ENCODE results near the gene SDC3. TPM values are rescaled to one million over a fixed set of nuclear protein-coding genes. Genes with fewer than 3 reads are reported as not detected.

SDC3 gene
- total and polyA plus RNA-seq, 10 of the 15 experiments (the other 5 are each of a cell fraction or from before 2014, with no cell fraction given), result under 0.01 to 0.46 (median 0.07) TPM; not detected in 2

DNA sequence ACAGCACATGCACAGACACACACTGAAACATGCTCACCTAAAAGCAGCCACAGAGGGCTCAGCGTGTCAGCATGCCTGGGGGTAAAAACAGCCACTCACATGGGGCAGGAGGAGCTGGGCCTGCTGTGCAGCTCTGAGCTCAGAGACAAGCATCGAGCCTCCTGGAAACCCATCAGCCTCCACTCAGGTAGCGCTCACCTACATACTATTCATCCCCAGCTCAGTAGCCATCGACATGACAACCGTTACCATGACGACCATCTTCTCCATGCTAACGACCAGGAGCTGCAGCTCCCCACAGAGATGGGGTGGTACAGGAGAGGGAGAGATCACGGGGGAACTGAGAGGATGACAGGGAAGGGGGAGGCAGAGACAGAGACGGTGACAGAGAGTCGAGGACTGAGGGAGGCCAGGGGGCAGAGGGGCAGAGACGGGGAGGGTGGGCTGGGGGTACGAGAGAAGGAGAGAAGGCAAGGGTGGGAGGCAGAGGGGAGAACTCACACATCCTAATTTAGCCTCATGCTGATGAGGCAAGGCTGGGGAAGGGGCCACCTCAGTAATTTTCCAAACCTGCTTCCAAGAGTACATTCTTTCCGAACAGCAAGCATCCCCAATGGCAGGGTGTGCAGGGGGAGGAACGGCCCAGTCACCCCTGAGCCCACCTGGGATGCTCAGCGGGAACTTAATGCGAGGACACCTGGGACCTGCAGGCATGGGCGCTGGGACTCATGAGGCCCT is 28.4 kb downstream of the SDC3 start:
- H3K4me3 ChIP-seq, result no peak overlapping the region
- SMC1A ChIA-PET (ENCODE audit: uncharacterized antibody, unreplicated experiment), result interaction anchor here (0.7 to 1.0 kb wide), 2 partner anchors 24 to 76 kb away, joined by 3 to 4 read pairs; no protein-coding TSS in a partner anchor
- H3K79me2 ChIP-seq (ENCODE audit: control insufficient read depth, insufficient read depth, low read length), result no peaks in the 10 kb centered on the region
- CTCF ChIA-PET, result interaction anchor here (0.5 to 0.9 kb wide), 3 partner anchors 31 to 100 kb away, joined by 3 to 4 read pairs (median 4); no protein-coding TSS in a partner anchor
- H4K20me1 ChIP-seq (ENCODE audit: control insufficient read depth, insufficient read depth), result no peaks in the 10 kb centered on the region
- FAIRE-seq (no peak), ATAC-seq (no peak), DNase-seq (ENCODE audit: low read depth, low spot score) (no peak)
- no peaks in the 10 kb centered on the region for H3K36me3 ChIP-seq (ENCODE audit: control insufficient read depth in 2 of 2, insufficient read depth in 2 of 2, low read length in 1 of 2)
- 26% methylated on average over 13 of the region's 17 CpGs for WGBS (ENCODE audit: insufficient coverage, insufficient replicate concordance, low lambda C conversion rate, missing lambda C conversion rate)
- intact Hi-C loops (cut with micrococcal nuclease; ENCODE audit: unreplicated experiment), result no loop called here
- H3K4me1 ChIP-seq (ENCODE audit: control insufficient read depth, insufficient read depth, low read length), result no peaks in the 10 kb centered on the region; the same call in 1 of the 2 replicates
- H3K27ac ChIP-seq (ENCODE audit: control insufficient read depth, insufficient read depth), result no peak overlapping the region
- RAD21 ChIA-PET (ENCODE audit: unreplicated experiment), result no interaction called here
- H3K27me3 ChIP-seq (replicated peaks in 1 of 2; ENCODE audit: control insufficient read depth in 2 of 2, insufficient read depth in 2 of 2, low read length in 1 of 2), result peaks cover 0 to 10% of the 10 kb centered on the region in 2 experiments; a peak in 3 of 4 replicates
- POLR2A ChIA-PET, result no interaction called here
- TF ChIP-seq NFYA (IDR thresholded peaks at IDR 0.05; ENCODE audit: borderline replicate concordance, low read depth, low read length) (no peak), BMI1 (IDR thresholded peaks at IDR 0.05; ENCODE audit: borderline replicate concordance) (peak; percentile 74), EGR1 (IDR thresholded peaks at IDR 0.05; ENCODE audit: borderline replicate concordance in 1 of 2, low read depth in 2 of 2, low read length in 2 of 2) (no peak)
- no peak overlapping the region for H2AFZ ChIP-seq (ENCODE audit: control insufficient read depth, low read depth, low read length)
- H3K9me3 ChIP-seq (replicated peaks; ENCODE audit: control insufficient read depth, insufficient read depth, low read length), result no peaks in the 10 kb centered on the region
- in situ Hi-C loops (cut with MboI), result no loop called here
- no peak overlapping the region for H3K4me2 ChIP-seq (ENCODE audit: control insufficient read depth, insufficient read depth)
- no peak overlapping the region for H3K9ac ChIP-seq (ENCODE audit: control insufficient read depth, insufficient read depth, low read length)
- no TSS peak for BruUV-seq (replicated peaks)

DNA sequence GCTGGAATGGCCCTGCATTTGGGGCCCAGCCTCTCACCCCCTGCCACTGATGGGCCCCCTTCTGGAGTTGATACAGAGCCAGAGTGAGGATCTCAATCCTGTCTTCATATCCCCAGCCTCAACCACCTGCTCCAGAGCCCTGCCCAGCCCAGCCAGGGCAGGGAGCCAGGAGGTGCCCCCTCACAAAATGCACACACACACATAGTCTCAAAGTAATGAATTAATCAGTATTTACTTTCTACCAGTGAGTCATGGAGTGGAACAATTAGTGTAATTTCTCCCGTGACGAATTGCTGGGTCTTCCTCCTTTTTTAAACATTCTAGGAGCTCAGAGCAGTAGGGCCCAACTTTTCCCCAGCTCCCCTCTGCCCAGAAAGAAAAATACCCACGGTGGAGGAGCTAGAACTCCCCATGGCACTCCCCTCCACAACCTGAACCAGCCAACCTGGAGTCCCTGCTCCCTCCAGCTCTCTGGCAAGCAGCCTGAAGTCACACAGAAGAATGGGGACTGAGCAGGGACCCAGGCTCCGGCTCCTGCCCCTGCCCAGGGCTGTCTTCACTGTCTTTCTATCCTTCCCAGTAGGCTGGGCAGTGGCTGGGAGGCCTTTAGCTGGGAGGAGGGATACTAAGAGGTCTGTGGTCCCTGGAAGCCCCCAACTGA is 29.3 kb downstream of the SDC3 start:
- H3K36me3 ChIP-seq (ENCODE audit: control insufficient read depth in 2 of 2, insufficient read depth in 2 of 2, low read length in 1 of 2), result no peaks in the 10 kb centered on the region
- H3K9me3 ChIP-seq (replicated peaks; ENCODE audit: control insufficient read depth, insufficient read depth, low read length), result no peaks in the 10 kb centered on the region
- H4K20me1 ChIP-seq (ENCODE audit: control insufficient read depth, insufficient read depth), result no peaks in the 10 kb centered on the region
- 50% methylated on average over 4 of the region's 4 CpGs for WGBS (ENCODE audit: insufficient coverage, insufficient replicate concordance, low lambda C conversion rate, missing lambda C conversion rate)
- DNase-seq (ENCODE audit: low read depth, low spot score), result no peak
- POLR2A ChIA-PET, result no interaction called here
- no peak overlapping the region for H3K4me3 ChIP-seq
- CTCF ChIA-PET, result interaction anchor here (0.5 to 0.9 kb wide), 3 partner anchors 32 to 99 kb away, joined by 3 to 4 read pairs (median 4); no protein-coding TSS in a partner anchor
- H3K27me3 ChIP-seq (replicated peaks in 1 of 2; ENCODE audit: control insufficient read depth in 2 of 2, insufficient read depth in 2 of 2, low read length in 1 of 2), result peaks cover 0 to 10% of the 10 kb centered on the region in 2 experiments; a peak in 3 of 4 replicates
- RAD21 ChIA-PET (ENCODE audit: unreplicated experiment), result no interaction called here
- H2AFZ ChIP-seq (ENCODE audit: control insufficient read depth, low read depth, low read length), result no peak overlapping the region
- in situ Hi-C loops (cut with MboI), result no loop called here
- ATAC-seq, result no peak
- no peak overlapping the region for H3K9ac ChIP-seq (ENCODE audit: control insufficient read depth, insufficient read depth, low read length)
- H3K27ac ChIP-seq (ENCODE audit: control insufficient read depth, insufficient read depth), result no peak overlapping the region
- H3K4me1 ChIP-seq (ENCODE audit: control insufficient read depth, insufficient read depth, low read length), result no peaks in the 10 kb centered on the region; the same call in 1 of the 2 replicates
- SMC1A ChIA-PET (ENCODE audit: uncharacterized antibody, unreplicated experiment), result interaction anchor here (0.7 to 1.0 kb wide), 2 partner anchors 25 to 75 kb away, joined by 3 to 4 read pairs; no protein-coding TSS in a partner anchor
- FAIRE-seq, result no peak
- no peaks in the 10 kb centered on the region for H3K79me2 ChIP-seq (ENCODE audit: control insufficient read depth, insufficient read depth, low read length)
- TF ChIP-seq, protein P1, sequence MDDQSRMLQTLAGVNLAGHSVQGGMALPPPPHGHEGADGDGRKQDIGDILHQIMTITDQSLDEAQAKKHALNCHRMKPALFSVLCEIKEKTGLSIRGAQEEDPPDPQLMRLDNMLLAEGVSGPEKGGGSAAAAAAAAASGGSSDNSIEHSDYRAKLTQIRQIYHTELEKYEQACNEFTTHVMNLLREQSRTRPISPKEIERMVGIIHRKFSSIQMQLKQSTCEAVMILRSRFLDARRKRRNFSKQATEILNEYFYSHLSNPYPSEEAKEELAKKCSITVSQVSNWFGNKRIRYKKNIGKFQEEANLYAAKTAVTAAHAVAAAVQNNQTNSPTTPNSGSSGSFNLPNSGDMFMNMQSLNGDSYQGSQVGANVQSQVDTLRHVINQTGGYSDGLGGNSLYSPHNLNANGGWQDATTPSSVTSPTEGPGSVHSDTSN (IDR thresholded peaks at IDR 0.05; ENCODE audit: insufficient replicate concordance, low read depth, low read length), result no peak
- TF ChIP-seq RAD21 (IDR thresholded peaks at IDR 0.05; ENCODE audit: insufficient read depth, low read depth, low read length) (no peak), ZNF622 (IDR thresholded peaks at IDR 0.05) (no peak), SIN3A (IDR thresholded peaks at IDR 0.05; ENCODE audit: low read depth, low read length) (no peak), SRF (IDR thresholded peaks at IDR 0.05; ENCODE audit: low read depth in 2 of 2, low read length in 2 of 2) (no peak), ZBED1 (IDR thresholded peaks at IDR 0.05; ENCODE audit: borderline replicate concordance) (no peak), POLR2A (IDR thresholded peaks at IDR 0.05; ENCODE audit: low read depth, low read length) (no peak), TCF7 (IDR thresholded peaks at IDR 0.05; ENCODE audit: borderline replicate concordance) (no peak), NRF1 (conservative IDR thresholded peaks at IDR 0.05; ENCODE audit: low read depth, low read length) (no peak)
- TF ChIP-seq, protein P2, sequence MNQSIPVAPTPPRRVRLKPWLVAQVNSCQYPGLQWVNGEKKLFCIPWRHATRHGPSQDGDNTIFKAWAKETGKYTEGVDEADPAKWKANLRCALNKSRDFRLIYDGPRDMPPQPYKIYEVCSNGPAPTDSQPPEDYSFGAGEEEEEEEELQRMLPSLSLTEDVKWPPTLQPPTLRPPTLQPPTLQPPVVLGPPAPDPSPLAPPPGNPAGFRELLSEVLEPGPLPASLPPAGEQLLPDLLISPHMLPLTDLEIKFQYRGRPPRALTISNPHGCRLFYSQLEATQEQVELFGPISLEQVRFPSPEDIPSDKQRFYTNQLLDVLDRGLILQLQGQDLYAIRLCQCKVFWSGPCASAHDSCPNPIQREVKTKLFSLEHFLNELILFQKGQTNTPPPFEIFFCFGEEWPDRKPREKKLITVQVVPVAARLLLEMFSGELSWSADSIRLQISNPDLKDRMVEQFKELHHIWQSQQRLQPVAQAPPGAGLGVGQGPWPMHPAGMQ (IDR thresholded peaks at IDR 0.05; ENCODE audit: borderline replicate concordance), result no peak
- no TSS peak for BruUV-seq (replicated peaks)
- intact Hi-C loops (cut with micrococcal nuclease; ENCODE audit: unreplicated experiment), result no loop called here
- no peak overlapping the region for H3K4me2 ChIP-seq (ENCODE audit: control insufficient read depth, insufficient read depth)
